ENCODE measurements around the gene RBM27.
"Not testable (repeated sequence)": the region's sequence is repeated elsewhere in the genome, so short reads cannot be mapped to it uniquely, and the experiment has no call there.

The RBM27 gene

DNA sequence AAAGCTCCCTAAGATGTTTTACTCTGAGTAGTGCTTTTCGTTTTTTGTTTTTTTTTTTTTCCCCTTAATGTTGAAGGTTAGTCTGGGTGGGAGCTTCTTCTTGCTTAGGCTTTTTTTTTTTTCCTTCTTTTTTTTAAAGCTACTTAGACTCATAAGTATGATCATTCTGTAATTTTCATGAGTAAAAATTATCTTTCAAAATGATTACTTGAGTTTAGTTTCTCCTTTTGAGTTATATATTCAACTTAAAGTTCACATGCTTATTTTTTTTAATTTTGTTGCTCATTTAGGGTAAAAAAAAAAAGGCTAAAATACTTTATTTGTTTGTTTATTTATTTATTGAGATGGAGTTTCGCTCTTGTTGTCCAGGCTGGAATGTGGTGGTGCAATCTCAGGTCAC, 2.9 kb downstream of the RBM27 start:
- no peak for FAIRE-seq

DNA sequence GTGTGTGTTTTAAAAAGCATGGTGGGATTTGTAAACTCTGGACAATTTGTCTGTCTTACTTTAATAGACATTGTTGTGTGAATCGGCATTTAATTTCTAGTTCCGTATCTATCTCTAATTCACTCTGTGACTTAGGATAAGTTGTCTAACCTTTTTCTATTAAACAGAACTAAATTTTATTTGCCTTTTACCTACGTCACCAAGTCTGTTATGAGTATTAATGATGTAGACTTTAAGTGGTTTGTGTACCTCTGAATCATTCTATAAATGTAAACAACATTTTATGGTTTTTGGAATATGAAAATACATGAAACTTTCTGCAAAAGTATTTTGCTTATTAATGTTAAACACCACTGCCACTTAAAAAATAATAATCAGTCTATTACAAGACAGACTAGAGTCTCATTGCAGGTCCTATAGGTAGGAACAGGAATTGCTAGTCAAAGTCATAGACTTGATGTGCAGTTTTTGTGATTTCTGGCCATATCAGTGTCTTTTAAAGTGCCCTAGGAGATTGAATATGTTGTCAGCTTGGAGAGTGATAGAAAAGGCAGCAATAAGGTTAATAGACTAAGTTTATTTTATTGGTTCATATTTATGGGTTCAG, 5.6 kb downstream of the RBM27 start:
- no peak for FAIRE-seq

DNA sequence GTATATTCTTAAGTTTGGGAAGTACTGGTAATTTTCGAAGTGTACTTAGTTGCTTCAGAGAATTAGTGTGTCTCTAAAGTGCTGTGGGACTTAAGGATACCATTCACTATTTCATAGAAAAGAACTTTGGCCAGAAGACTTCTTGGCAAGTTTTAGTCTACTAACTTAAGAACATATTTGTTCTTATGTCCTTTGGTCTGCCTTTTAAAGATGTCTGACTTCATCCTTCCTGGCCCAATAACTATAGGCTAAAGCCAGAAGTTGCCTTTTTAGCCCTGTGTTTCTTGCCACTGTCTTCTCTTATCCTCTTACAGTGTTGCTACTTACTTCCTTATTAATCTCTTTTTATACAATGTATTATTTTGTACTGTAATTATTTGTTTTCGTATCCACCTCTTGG, 6.3 kb downstream of the RBM27 start:
- FAIRE-seq = no peak

DNA sequence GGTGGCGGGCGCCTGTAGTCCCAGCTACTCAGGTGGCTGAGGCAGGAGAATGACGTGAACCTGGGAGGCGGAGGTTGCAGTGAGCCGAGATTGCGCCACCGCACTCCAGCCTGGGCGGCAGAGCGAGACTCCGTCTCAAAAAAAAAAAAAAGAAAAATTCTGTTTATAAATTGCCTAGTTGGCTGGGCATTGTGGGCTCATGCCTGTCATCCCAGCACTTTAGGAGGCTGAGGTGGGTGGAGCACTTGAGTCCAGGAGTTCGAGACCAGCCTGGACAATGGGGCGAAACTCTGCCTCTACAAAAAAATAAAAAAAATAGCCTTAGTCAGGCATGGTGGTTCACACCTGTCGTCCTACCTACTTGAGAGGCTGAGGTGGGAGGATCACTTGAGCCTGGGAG, 7.4 kb downstream of the RBM27 start:
- not testable (repeated sequence) for FAIRE-seq

DNA sequence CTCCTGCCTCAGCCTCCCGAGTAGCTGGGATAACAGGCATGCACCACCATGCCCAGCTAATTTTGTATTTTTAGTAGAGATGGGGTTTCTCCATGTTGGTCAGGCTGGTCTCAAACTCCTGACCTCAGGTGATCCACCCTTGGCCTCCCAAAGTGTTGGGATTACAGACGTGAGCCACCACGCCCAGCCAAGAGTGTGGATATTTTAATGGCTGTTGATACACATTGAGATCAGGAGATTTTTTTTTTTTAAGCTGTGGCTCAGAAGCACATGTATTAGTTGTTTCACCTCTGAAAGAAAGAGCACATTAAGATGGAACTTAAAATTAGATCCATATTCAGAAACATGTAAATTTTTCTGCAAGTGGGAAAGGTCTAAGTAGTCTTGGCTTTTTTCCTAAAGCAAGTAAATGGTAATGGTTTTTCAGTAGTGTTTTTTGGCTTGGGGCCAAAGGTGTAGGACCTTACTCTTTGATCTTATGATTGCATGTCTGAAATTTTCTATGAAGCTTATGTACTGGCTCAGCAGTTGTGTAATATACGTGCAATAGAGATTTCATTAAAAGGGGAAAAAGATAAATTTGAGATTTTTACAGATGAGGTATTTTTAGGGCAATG, 9.9 kb downstream of the RBM27 start:
- FAIRE-seq = no peak

- not testable (repeated sequence) for FAIRE-seq
Observed at GRCh38 chr5:146214881-146215280, 11.5 kb downstream of the RBM27 start.

GRCh38 chr5:146218168-146218567, 14.8 kb downstream of the RBM27 start:
- no peak for FAIRE-seq

DNA sequence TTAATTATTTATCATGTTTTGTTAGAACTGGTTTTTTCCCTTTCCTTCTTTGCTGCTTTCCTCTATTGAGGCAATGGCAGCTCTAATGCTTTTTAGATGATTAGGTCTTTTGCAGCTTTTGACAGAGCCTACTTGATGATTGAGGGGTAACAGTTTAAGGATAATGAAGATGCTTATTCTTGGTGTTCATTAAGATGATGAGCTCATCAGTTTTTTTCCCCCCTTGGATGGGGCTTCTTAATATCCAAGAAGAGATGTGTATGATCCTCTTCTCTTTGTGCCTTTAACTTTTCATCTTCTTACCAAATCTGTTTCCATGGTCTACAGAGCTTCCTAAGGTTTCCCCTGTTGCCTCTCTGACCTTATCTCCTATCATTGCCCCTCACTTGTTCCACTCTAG, 15.8 kb downstream of the RBM27 start:
- FAIRE-seq = no peak

- FAIRE-seq = no peak
Observed at GRCh38 chr5:146221234-146221633, 17.8 kb downstream of the RBM27 start.

DNA sequence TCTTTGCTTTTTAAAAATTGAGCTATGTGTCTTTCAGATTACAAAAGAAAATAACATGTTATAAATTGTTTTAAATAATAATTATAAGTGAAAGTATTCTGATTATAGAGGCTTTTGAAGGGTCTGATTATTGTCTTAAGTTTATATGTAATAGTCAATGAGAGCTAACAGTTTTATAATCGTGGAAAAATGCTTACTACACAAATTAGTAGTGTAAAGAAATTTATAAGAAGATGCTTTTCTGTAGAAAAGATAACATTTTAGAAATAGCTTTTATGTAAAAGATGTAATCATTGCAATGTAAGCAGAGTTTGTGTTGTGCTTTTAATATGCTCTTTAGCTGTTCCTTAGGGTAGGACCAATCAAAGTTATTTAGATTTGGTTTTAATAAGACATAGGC, 18.6 kb downstream of the RBM27 start:
- no peak for FAIRE-seq

GRCh38 chr5:146223179-146223578, 19.8 kb downstream of the RBM27 start:
- FAIRE-seq = no peak

- FAIRE-seq = no peak
Observed at GRCh38 chr5:146229222-146229621, 25.8 kb downstream of the RBM27 start.

DNA sequence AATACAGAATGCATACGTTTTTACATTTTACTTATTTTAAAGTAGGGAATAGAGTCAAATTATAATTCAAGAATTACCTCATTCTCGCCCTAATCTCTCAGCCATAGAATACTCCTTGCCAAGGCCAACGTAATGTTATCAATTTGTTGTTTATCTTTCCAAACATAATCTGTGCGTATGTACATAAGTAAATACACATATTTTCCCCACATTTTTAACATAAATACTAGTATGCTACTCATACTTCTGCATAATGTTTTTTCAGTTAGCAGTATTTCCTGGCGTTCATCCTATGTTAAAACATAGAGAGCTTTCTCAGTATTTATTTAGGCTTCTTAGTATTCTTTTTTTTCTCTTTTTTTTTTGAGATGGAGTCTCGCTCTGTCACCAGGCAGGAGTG, 28.8 kb downstream of the RBM27 start:
- no peak for FAIRE-seq

GRCh38 chr5:146233441-146233840, 30.0 kb downstream of the RBM27 start:
- FAIRE-seq = no peak

DNA sequence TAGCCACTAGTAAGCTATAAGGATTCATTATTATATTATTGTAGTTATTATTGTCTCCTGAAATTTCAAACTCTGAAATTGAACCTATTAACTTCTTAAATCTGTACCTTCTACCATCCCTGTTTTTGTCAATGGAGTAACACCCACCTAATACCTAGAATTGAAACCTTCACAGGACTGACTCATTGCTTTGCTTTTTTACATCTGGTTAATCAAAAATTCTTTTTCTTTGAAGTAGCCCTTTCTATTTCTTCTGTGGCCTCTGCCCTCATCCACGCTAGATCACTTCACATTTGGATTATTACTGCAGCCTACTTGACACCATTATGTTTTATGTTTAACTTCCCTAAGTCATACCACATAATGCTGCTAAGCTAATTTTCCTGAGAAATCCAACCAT, 35.6 kb downstream of the RBM27 start:
- no peak for FAIRE-seq

DNA sequence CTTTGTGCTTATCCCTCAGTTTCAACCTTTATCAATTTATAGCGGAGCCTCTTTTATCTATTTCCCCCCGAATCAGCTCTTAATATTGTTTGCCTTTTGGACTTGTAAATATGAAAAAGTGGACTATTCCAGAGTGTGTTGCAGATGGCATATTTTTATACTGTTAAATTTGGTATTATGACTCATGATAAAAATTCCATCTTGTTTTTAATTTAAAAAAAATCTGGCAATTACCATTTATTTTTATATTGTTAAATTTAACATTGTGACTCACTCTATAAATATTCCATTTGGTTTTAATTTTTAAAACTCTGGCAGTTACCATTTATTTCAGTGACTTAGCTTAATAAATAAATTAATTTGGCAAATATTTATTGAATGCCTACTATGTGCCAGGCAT, 37.5 kb downstream of the RBM27 start:
- FAIRE-seq = no peak

GRCh38 chr5:146243247-146243646, 39.8 kb downstream of the RBM27 start:
- no peak for FAIRE-seq

DNA sequence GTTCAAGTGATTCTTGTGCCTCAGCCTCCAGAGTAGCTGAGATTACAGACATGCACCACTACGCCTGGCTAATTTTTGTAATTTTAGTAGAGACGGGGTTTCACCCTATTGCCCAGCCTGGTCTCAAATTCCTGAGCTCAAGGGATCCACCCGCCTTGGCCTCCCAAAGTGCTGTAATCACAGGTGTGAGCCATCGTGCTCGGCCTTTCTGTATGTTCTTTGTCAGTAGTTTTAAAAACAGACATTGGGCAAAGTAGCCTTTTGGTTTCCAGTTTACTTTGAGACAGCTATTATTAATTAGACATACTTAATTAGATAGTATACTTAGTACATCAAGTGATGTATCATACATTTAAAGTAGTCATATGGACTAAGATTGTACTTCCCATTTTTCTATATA, 45.2 kb downstream of the RBM27 start:
- no peak for FAIRE-seq

DNA sequence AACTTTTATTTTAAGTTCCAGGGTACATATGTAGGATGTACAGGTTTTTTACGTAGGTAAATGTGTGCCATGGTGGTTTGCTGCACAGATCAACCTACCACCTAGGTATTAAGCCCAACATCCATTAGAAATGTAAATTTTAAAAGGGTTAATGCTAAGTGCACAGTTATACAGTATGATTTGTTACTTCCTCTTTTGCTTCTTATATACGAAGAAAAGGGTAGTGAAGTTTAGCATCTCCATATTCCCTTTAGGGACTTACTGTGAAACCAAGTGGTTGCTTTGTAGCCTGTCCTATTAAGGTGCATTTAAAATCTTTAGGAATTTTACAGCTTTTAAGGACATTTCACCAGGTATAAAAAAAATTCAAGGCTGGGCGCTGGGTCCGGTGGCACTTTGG, 46.4 kb downstream of the RBM27 start:
- FAIRE-seq = no peak
